ENCODE results near the gene ATRX.
"Not testable (repeated sequence)": the region's sequence is repeated elsewhere in the genome, so short reads cannot be mapped to it uniquely, and the experiment has no call there.

The ATRX gene

DNA sequence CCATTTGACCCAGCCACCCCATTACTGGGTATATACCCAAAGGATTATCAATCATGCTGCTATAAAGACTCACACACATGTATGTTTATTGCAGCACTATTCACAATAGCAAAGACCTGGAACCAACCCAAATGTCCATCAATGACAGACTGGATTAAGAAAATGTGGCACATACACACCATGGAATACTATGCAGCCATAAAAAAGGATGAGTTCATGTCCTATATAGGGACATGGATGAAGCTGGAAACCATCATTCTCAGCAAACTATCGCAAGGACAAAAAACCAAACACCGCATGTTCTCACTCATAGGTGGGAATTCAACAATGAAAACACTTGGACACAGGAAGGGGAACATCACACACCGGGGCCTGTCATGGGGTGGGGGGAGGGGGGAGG, 59.9 kb downstream of the ATRX start:
- not testable (repeated sequence) for H2BK120ac ChIP-seq (ENCODE audit: insufficient read depth, low read length, poor library complexity); H2BK12ac ChIP-seq (ENCODE audit: low read length); H3K9me3 ChIP-seq (ENCODE audit: insufficient read depth, low read depth, low read length); H2AFZ ChIP-seq (ENCODE audit: insufficient read depth, low read length, poor library complexity); H3K79me1 ChIP-seq (ENCODE audit: low read length); H3K4me3 ChIP-seq (ENCODE audit: low read depth, low read length); H3K27me3 ChIP-seq (ENCODE audit: insufficient read depth, low read length); H3K23ac ChIP-seq (ENCODE audit: low read length); H3K4ac ChIP-seq (ENCODE audit: low read depth, low read length); H2BK5ac ChIP-seq (ENCODE audit: low read depth, low read length, poor library complexity); H3K36me3 ChIP-seq (ENCODE audit: control insufficient read depth in 1 of 2, insufficient read depth in 2 of 2, low read length in 2 of 2); H3K18ac ChIP-seq (ENCODE audit: low read length); H3K14ac ChIP-seq (ENCODE audit: low read length); H4K12ac ChIP-seq (ENCODE audit: low read depth, low read length); H3K27ac ChIP-seq (ENCODE audit: low read depth, low read length); H3K4me2 ChIP-seq (ENCODE audit: low read length); H3K9ac ChIP-seq (ENCODE audit: low read length); H4K91ac ChIP-seq (ENCODE audit: low read depth, low read length); H3K79me2 ChIP-seq (ENCODE audit: control insufficient read depth, insufficient read depth, low read length, poor library complexity); H2AK5ac ChIP-seq (ENCODE audit: low read length); DNase-seq; H4K8ac ChIP-seq (ENCODE audit: low read depth, low read length); H3K4me1 ChIP-seq (ENCODE audit: control insufficient read depth in 1 of 2, insufficient read depth in 2 of 2, low read length in 2 of 2)
- whole genome bisulfite sequencing (ENCODE audit: extremely low coverage, insufficient coverage, insufficient read length), result no CpG with 5 or more reads among the region's 3 CpGs

DNA sequence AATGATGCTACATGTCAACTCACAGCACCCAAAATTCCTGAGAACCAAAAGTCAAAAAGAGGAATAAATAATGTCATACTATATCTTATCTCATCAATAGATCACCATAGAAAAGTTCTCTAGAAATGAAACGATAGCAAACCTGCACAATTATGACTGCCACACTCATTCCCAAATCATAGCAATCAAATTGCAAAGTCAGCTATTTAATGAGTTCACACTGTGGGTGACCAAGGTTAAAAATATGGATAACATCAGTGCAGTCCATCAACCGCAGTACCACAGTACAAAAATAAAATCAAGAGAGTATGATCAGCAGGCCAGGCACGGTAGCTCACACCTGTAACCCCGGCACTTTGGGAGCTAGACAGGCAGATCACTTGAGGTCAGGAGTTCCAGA, 62.3 kb downstream of the ATRX start:
- Histone ChIP-seq H2AFZ (ENCODE audit: insufficient read depth, low read length, poor library complexity) (no peak overlapping the region), H3K4ac (ENCODE audit: low read depth, low read length) (peak overlapping the region; percentile 40), H2BK120ac (ENCODE audit: insufficient read depth, low read length, poor library complexity) (no peak overlapping the region), H3K4me2 (ENCODE audit: low read length) (no peak overlapping the region), H3K27me3 (ENCODE audit: insufficient read depth, low read length) (no peaks in the 10 kb centered on the region), H2AK5ac (ENCODE audit: low read length) (no peak overlapping the region), H4K91ac (ENCODE audit: low read depth, low read length) (no peak overlapping the region), H3K27ac (ENCODE audit: low read depth, low read length) (no peak overlapping the region), H3K9ac (ENCODE audit: low read length) (no peak overlapping the region), H3K36me3 (ENCODE audit: control insufficient read depth in 1 of 2, insufficient read depth in 2 of 2, low read length in 2 of 2) (no peaks in the 10 kb centered on the region), H3K9me3 (ENCODE audit: insufficient read depth, low read depth, low read length) (no peaks in the 10 kb centered on the region), H3K79me1 (ENCODE audit: low read length) (no peaks in the 10 kb centered on the region), H3K79me2 (ENCODE audit: control insufficient read depth, insufficient read depth, low read length, poor library complexity) (no peaks in the 10 kb centered on the region), H2BK5ac (ENCODE audit: low read depth, low read length, poor library complexity) (no peak overlapping the region), H3K23ac (ENCODE audit: low read length) (no peak overlapping the region), H4K8ac (ENCODE audit: low read depth, low read length) (no peak overlapping the region), H3K4me1 (ENCODE audit: control insufficient read depth in 1 of 2, insufficient read depth in 2 of 2, low read length in 2 of 2) (no peaks in the 10 kb centered on the region), H4K12ac (ENCODE audit: low read depth, low read length) (no peak overlapping the region), H3K14ac (ENCODE audit: low read length) (no peak overlapping the region), H3K18ac (ENCODE audit: low read length) (no peak overlapping the region), H2BK12ac (ENCODE audit: low read length) (no peak overlapping the region), H3K4me3 (ENCODE audit: low read depth, low read length) (no peak overlapping the region)
- no peak for DNase-seq
- WGBS (ENCODE audit: extremely low coverage, insufficient coverage, insufficient read length), result no CpG with 5 or more reads among the region's 4 CpGs

DNA sequence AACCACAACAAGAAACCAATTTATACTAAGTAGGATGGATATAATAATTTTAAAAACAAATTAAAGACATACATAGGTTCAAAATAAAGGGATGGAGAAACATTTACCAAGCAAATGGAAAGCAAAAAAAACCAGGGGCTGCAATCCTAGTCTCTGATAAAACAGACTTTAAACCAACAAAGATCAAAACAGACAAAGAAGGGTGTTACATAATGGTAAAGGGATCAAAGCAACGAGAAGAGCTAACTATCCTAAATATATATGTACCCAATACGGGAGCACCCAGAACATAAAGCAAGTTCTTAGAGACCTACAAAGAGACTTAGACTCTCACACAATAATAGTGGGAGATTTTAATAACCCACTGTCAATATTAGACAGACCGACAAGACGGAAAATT, 66.6 kb downstream of the ATRX start:
- H3K14ac ChIP-seq (ENCODE audit: low read length), result no peak overlapping the region
- H4K12ac ChIP-seq (ENCODE audit: low read depth, low read length), result no peak overlapping the region
- DNase-seq, result no peak
- no peaks in the 10 kb centered on the region for H3K79me2 ChIP-seq (ENCODE audit: control insufficient read depth, insufficient read depth, low read length, poor library complexity)
- H3K9me3 ChIP-seq (ENCODE audit: insufficient read depth, low read depth, low read length), result no peaks in the 10 kb centered on the region
- H2BK5ac ChIP-seq (ENCODE audit: low read depth, low read length, poor library complexity), result no peak overlapping the region
- H4K8ac ChIP-seq (ENCODE audit: low read depth, low read length), result no peak overlapping the region
- H2AFZ ChIP-seq (ENCODE audit: insufficient read depth, low read length, poor library complexity), result no peak overlapping the region
- WGBS (ENCODE audit: extremely low coverage, insufficient coverage, insufficient read length), result no CpG with 5 or more reads among the region's 4 CpGs
- H3K79me1 ChIP-seq (ENCODE audit: low read length), result no peaks in the 10 kb centered on the region
- H3K23ac ChIP-seq (ENCODE audit: low read length), result no peak overlapping the region
- no peak overlapping the region for H3K27ac ChIP-seq (ENCODE audit: low read depth, low read length)
- H3K4me1 ChIP-seq (ENCODE audit: control insufficient read depth in 1 of 2, insufficient read depth in 2 of 2, low read length in 2 of 2), result no peaks in the 10 kb centered on the region
- no peak overlapping the region for H2BK120ac ChIP-seq (ENCODE audit: insufficient read depth, low read length, poor library complexity)
- H3K18ac ChIP-seq (ENCODE audit: low read length), result no peak overlapping the region
- peaks cover 0 to 3% of the 10 kb centered on the region in 2 experiments for H3K36me3 ChIP-seq (ENCODE audit: control insufficient read depth in 1 of 2, insufficient read depth in 2 of 2, low read length in 2 of 2)
- H2BK12ac ChIP-seq (ENCODE audit: low read length), result no peak overlapping the region
- no peak overlapping the region for H3K4ac ChIP-seq (ENCODE audit: low read depth, low read length)
- no peak overlapping the region for H2AK5ac ChIP-seq (ENCODE audit: low read length)
- H3K4me3 ChIP-seq (ENCODE audit: low read depth, low read length), result no peak overlapping the region
- no peaks in the 10 kb centered on the region for H3K27me3 ChIP-seq (ENCODE audit: insufficient read depth, low read length)
- no peak overlapping the region for H3K9ac ChIP-seq (ENCODE audit: low read length)
- no peak overlapping the region for H3K4me2 ChIP-seq (ENCODE audit: low read length)
- no peak overlapping the region for H4K91ac ChIP-seq (ENCODE audit: low read depth, low read length)

DNA sequence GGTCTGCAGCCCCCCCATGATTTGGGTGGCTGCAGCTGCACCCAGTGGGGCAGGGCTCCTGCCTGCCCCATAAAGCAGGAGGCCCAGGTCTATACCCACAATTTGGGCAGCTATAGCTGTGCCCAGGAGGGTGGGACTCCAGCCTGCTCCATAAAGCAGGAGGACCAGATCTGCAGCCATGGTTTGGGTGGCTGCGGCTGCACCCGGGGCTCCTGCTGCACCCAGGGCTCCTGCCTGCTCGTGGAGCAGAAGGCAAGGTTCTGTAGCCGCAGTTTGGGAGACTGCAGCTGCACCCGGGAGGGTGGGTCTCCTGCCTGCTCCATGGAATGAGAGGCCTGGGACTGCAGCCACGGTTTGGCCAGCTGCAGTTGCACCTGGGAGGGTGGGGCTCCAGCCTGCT, 81.1 kb downstream of the ATRX start:
- Histone ChIP-seq H3K27me3 (ENCODE audit: insufficient read depth, low read length) (no peaks in the 10 kb centered on the region), H3K4me2 (ENCODE audit: low read length) (no peak overlapping the region), H3K14ac (ENCODE audit: low read length) (no peak overlapping the region), H3K9me3 (ENCODE audit: insufficient read depth, low read depth, low read length) (no peaks in the 10 kb centered on the region), H3K79me2 (ENCODE audit: control insufficient read depth, insufficient read depth, low read length, poor library complexity) (peaks cover 2% of the 10 kb centered on the region), H4K91ac (ENCODE audit: low read depth, low read length) (no peak overlapping the region), H3K18ac (ENCODE audit: low read length) (no peak overlapping the region), H2BK5ac (ENCODE audit: low read depth, low read length, poor library complexity) (no peak overlapping the region), H2AK5ac (ENCODE audit: low read length) (no peak overlapping the region), H2BK12ac (ENCODE audit: low read length) (no peak overlapping the region), H3K9ac (ENCODE audit: low read length) (no peak overlapping the region), H2AFZ (ENCODE audit: insufficient read depth, low read length, poor library complexity) (no peak overlapping the region), H3K36me3 (ENCODE audit: control insufficient read depth in 1 of 2, insufficient read depth in 2 of 2, low read length in 2 of 2) (peaks cover 5% of the 10 kb centered on the region in 2 experiments), H3K4me1 (ENCODE audit: control insufficient read depth in 1 of 2, insufficient read depth in 2 of 2, low read length in 2 of 2) (no peaks in the 10 kb centered on the region), H2BK120ac (ENCODE audit: insufficient read depth, low read length, poor library complexity) (no peak overlapping the region), H3K23ac (ENCODE audit: low read length) (no peak overlapping the region), H4K12ac (ENCODE audit: low read depth, low read length) (no peak overlapping the region), H3K4me3 (ENCODE audit: low read depth, low read length) (no peak overlapping the region), H3K4ac (ENCODE audit: low read depth, low read length) (no peak overlapping the region), H4K8ac (ENCODE audit: low read depth, low read length) (no peak overlapping the region), H3K79me1 (ENCODE audit: low read length) (no peaks in the 10 kb centered on the region), H3K27ac (ENCODE audit: low read depth, low read length) (no peak overlapping the region)
- DNase-seq, result no peak
- WGBS (ENCODE audit: extremely low coverage, insufficient coverage, insufficient read length), result no CpG with 5 or more reads among the region's 6 CpGs

Data from trophoblast cell (in vitro differentiated cells and primary cell).